ENCODE results near the gene CTRB2.

CTRB2 gene

DNA sequence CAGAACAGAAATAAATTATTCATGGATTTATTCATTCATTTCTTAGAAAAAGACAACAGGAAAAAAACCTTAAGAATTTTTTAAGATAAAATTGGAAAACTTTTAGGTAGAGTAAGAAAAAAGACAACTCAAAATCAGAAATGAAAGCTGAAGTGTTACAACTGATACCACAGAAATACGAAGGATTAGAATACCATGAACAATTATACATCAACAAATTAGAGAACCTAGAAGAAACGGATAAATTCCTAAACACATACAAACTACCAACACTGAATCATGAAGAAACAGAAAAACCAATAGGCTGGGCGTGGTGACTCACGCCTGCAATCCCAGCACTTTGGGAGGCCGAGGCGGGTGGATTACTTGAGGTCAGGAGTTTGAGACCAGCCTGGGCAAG, 27.8 kb downstream of the CTRB2 start:
- H3K27ac ChIP-seq (ENCODE audit: low read depth, low read length) = no peak overlapping the region
- 0 out of 2 replicates have a peak, but pooled peaks cover 6% of the 10 kb centered on the region for H3K36me3 ChIP-seq (ENCODE audit: control insufficient read depth, insufficient read depth, low read length)

DNA sequence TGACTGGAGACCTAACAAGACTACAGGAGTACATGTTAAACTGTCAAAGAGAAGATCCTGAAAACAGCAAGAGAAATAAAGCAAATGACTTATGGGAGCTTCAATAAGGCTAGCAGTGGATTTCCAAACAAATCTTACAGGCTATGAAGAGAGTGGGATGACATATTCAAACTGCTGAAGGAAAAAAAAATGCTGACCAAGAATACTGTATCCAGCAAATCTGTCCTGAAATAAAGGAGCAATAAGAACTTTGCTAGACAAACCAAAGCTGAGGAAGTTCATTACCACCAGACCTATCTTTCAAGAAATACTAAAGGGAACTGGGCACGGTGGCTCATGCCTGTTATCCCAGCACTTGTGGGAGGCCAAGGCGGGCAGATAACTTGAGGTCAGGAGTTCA, 30.0 kb downstream of the CTRB2 start:
- Histone ChIP-seq H3K4me3 (ENCODE audit: low read depth, low read length) (no peak overlapping the region), H3K36me3 (ENCODE audit: control insufficient read depth, insufficient read depth, low read length) (0 out of 2 replicates have a peak, but pooled peaks cover 6% of the 10 kb centered on the region), H3K4me1 (ENCODE audit: control insufficient read depth, insufficient read depth, low read length) (no peaks in the 10 kb centered on the region), H3K27me3 (ENCODE audit: control insufficient read depth, insufficient read depth, low read length) (no peaks in the 10 kb centered on the region), H3K27ac (ENCODE audit: low read depth, low read length) (no peak overlapping the region), H3K9ac (ENCODE audit: low read length) (no peak overlapping the region), H3K9me3 (ENCODE audit: control insufficient read depth, insufficient read depth, low read depth, low read length) (peaks cover 49% of the 10 kb centered on the region)

More for the DNA sequence above, 27.8 kb downstream of the CTRB2 start:
- Histone ChIP-seq H3K27me3 (ENCODE audit: control insufficient read depth, insufficient read depth, low read length) (no peaks in the 10 kb centered on the region), H3K9me3 (ENCODE audit: control insufficient read depth, insufficient read depth, low read depth, low read length) (peaks cover 27% of the 10 kb centered on the region), H3K9ac (ENCODE audit: low read length) (no peak overlapping the region), H3K4me3 (ENCODE audit: low read depth, low read length) (no peak overlapping the region), H3K4me1 (ENCODE audit: control insufficient read depth, insufficient read depth, low read length) (no peaks in the 10 kb centered on the region)

DNA sequence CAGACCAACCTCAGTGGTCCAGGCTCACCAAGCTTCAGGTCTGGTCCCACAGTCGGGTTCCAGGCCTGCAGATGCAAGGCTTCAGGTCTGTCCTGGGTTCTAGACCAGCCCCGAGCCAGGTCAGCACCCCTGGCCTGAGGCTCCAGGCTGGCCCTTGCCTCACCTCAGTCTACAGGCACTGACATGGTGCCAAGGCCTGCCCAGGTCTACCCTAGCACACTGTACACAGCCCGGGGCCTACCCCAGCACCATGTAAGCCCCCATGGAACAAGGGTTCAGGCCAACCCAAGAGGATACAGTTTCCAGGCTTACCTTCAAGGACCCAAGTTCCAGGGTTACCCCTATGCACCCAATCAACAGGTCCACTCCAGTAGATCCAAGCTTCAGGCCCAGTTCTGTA, 31.9 kb downstream of the CTRB2 start:
- no peak overlapping the region for H3K4me3 ChIP-seq (ENCODE audit: low read depth, low read length)
- H3K27me3 ChIP-seq (ENCODE audit: control insufficient read depth, insufficient read depth, low read length) = no peaks in the 10 kb centered on the region
- peaks cover 17% of the 10 kb centered on the region for H3K36me3 ChIP-seq (ENCODE audit: control insufficient read depth, insufficient read depth, low read length)
- no peak overlapping the region for H3K9ac ChIP-seq (ENCODE audit: low read length)
- H3K4me1 ChIP-seq (ENCODE audit: control insufficient read depth, insufficient read depth, low read length) = no peaks in the 10 kb centered on the region
- H3K9me3 ChIP-seq (ENCODE audit: control insufficient read depth, insufficient read depth, low read depth, low read length) = peaks cover 63% of the 10 kb centered on the region
- H3K27ac ChIP-seq (ENCODE audit: low read depth, low read length) = no peak overlapping the region

DNA sequence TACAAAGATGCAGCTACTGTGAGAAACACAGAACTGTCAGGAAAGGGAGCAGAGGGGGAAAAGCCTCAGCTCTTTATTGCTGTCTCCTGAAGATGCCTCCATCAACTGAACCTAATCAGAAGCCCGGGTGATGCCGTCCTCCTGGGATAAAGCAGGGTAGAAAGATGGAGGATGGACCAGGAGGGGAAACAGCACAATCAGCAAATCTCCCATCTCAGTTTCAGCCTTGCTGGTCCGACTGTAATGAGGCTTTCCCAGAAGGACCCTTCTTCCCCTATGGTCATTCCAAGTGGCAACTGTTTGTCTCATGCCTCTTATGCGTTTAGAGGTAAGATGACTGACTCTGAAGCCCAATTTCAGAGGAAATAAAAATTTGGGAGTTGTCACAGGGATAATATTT, 34.4 kb downstream of the CTRB2 start:
- H3K27me3 ChIP-seq (ENCODE audit: control insufficient read depth, insufficient read depth, low read length) = no peaks in the 10 kb centered on the region
- H3K9me3 ChIP-seq (ENCODE audit: control insufficient read depth, insufficient read depth, low read depth, low read length) = peaks cover 82% of the 10 kb centered on the region
- H3K9ac ChIP-seq (ENCODE audit: low read length) = no peak overlapping the region
- H3K4me1 ChIP-seq (ENCODE audit: control insufficient read depth, insufficient read depth, low read length) = no peaks in the 10 kb centered on the region
- peaks cover 42% of the 10 kb centered on the region for H3K36me3 ChIP-seq (ENCODE audit: control insufficient read depth, insufficient read depth, low read length)
- H3K27ac ChIP-seq (ENCODE audit: low read depth, low read length) = no peak overlapping the region
- no peak overlapping the region for H3K4me3 ChIP-seq (ENCODE audit: low read depth, low read length)

DNA sequence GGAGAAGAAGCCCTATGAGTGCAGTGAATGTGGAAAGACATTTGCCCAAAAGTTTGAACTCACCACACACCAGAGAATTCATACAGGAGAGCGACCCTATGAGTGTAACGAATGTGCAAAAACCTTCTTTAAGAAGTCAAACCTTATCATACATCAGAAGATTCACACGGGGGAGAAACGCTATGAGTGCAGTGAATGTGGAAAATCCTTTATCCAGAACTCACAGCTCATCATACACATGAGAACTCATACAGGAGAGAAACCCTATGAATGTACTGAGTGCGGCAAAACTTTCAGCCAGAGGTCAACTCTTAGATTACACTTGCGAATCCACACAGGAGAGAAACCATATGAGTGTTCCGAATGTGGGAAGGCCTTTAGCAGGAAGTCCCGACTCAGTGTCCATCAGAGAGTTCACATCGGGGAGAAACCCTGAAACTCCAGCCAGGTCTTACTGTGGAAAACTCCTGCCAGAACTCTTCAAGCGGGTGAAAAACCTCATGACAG, 37.0 kb downstream of the CTRB2 start:
- Histone ChIP-seq H3K4me3 (ENCODE audit: low read depth, low read length) (no peak overlapping the region), H3K27me3 (ENCODE audit: control insufficient read depth, insufficient read depth, low read length) (no peaks in the 10 kb centered on the region), H3K9me3 (ENCODE audit: control insufficient read depth, insufficient read depth, low read depth, low read length) (peaks cover 89% of the 10 kb centered on the region), H3K36me3 (ENCODE audit: control insufficient read depth, insufficient read depth, low read length) (peaks cover 58% of the 10 kb centered on the region), H3K27ac (ENCODE audit: low read depth, low read length) (no peak overlapping the region), H3K9ac (ENCODE audit: low read length) (no peak overlapping the region), H3K4me1 (ENCODE audit: control insufficient read depth, insufficient read depth, low read length) (no peaks in the 10 kb centered on the region)

DNA sequence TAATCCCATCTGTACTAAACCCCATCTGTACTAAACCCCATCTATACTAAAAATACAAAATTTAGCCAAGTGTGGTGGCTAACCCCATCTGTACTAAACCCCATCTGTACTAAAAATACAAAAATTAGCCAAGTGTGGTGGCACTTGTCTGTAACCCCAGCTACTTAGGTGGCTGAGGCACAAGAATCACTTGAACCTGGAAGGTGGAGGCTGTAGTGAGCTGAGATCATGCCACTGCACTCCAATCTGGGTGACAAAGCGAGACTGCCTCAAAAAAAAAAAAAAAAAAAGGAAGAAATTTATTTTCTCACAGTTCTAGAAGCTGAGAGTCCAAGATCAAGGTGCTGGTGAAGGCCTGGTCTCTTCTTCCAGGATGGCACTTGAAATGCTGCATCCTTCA, 46.6 kb downstream of the CTRB2 start:
- no peak overlapping the region for H3K9ac ChIP-seq (ENCODE audit: low read length)
- H3K36me3 ChIP-seq (ENCODE audit: control insufficient read depth, insufficient read depth, low read length) = peaks cover 43% of the 10 kb centered on the region
- H3K4me1 ChIP-seq (ENCODE audit: control insufficient read depth, insufficient read depth, low read length) = no peaks in the 10 kb centered on the region
- H3K27me3 ChIP-seq (ENCODE audit: control insufficient read depth, insufficient read depth, low read length) = no peaks in the 10 kb centered on the region
- H3K27ac ChIP-seq (ENCODE audit: low read depth, low read length) = no peak overlapping the region
- H3K9me3 ChIP-seq (ENCODE audit: control insufficient read depth, insufficient read depth, low read depth, low read length) = peaks cover 38% of the 10 kb centered on the region; the same call in 1 of the 2 replicates
- no peak overlapping the region for H3K4me3 ChIP-seq (ENCODE audit: low read depth, low read length)

Data from HUES6 (cell line).